NCI-H446 treated with DMSO at 0.1 percent for 48 hours (cell line): ENCODE data around the gene ADCY4.
"Not testable (repeated sequence)": the region's sequence is repeated elsewhere in the genome, so short reads cannot be mapped to it uniquely, and the experiment has no call there.

Experiments used
- DNase-seq: peaks from one replicate; lab custom pipeline; 2025; lab: John Stamatoyannopoulos, UW

The ADCY4 gene

GRCh38 chr14:24338843-24339242 lies 4.0 kb upstream of the ADCY4 start:
- no peak for DNase-seq

- no peak for DNase-seq
Observed at GRCh38 chr14:24337824-24338175, 2.9 kb upstream of the ADCY4 start.

GRCh38 chr14:24337144-24337823 lies 2.4 kb upstream of the ADCY4 start:
- DNase-seq: no peak

- no peak for DNase-seq
Observed at GRCh38 chr14:24335461-24336171, 745 bp upstream of the ADCY4 start.

GRCh38 chr14:24332268-24332993 lies 2.4 kb downstream of the ADCY4 start:
- no peak for DNase-seq

GRCh38 chr14:24331731-24332267 lies 3.1 kb downstream of the ADCY4 start:
- DNase-seq: no peak

- DNase-seq: no peak
Observed at GRCh38 chr14:24330973-24331674, 3.7 kb downstream of the ADCY4 start.

- DNase-seq: no peak
Observed at GRCh38 chr14:24329736-24330135, 5.1 kb downstream of the ADCY4 start.

- DNase-seq: no peak
Observed at GRCh38 chr14:24329073-24329663, 5.7 kb downstream of the ADCY4 start.

GRCh38 chr14:24327914-24328313 lies 7.0 kb downstream of the ADCY4 start:
- DNase-seq: not testable (repeated sequence)

- DNase-seq: no peak
Observed at GRCh38 chr14:24327303-24327702, 7.6 kb downstream of the ADCY4 start.

GRCh38 chr14:24325963-24326362 lies 8.9 kb downstream of the ADCY4 start:
- DNase-seq: no peak

- DNase-seq: no peak
Observed at GRCh38 chr14:24325041-24325530, 9.8 kb downstream of the ADCY4 start.

- no peak for DNase-seq
Observed at GRCh38 chr14:24324024-24324423, 10.8 kb downstream of the ADCY4 start.

- DNase-seq: no peak
Observed at GRCh38 chr14:24323341-24323740, 11.5 kb downstream of the ADCY4 start.

- no peak for DNase-seq
Observed at GRCh38 chr14:24322672-24323071, 12.2 kb downstream of the ADCY4 start.

GRCh38 chr14:24321212-24321975 lies 13.5 kb downstream of the ADCY4 start:
- DNase-seq: no peak

GRCh38 chr14:24317141-24317928 lies 17.5 kb downstream of the ADCY4 start:
- no peak for DNase-seq

GRCh38 chr14:24316597-24316950 lies 18.3 kb downstream of the ADCY4 start:
- no peak for DNase-seq
